ENCODE measurements around the gene NOXO1. TPM values are rescaled to one million over a fixed set of nuclear protein-coding genes. Genes with fewer than 3 reads are reported as not detected.

NOXO1 gene
- total RNA-seq, result 0.63 and 0.75 TPM in 2 replicates
- long read RNA-seq, result 0 reads

GRCh38 chr16:1981398-1981836 is at the start of gene NOXO1:
NOXO1 (minus strand) TSS chr16:1981469; CDS start chr16:1981179, 290 bp downstream.
- peak within 1 kb of the TSS; percentile 85 for H3K4me3 Mint-ChIP-seq
- TF ChIP-seq CTCF (conservative IDR thresholded peaks at IDR 0.05), result no peak
- no peak within 1 kb of the TSS for H3K27ac Mint-ChIP-seq (ENCODE audit: unreplicated experiment)
- peaks cover under 1% of the 10 kb centered on the region for H3K36me3 Mint-ChIP-seq (ENCODE audit: low read depth)
- H3K27me3 Mint-ChIP-seq (ENCODE audit: low read depth), result peaks cover 56% of the 10 kb centered on the region
- H3K4me1 Mint-ChIP-seq, result peaks cover 30% of the 10 kb centered on the region
- no peaks in the 10 kb centered on the region for H3K9me3 Mint-ChIP-seq
- no peak for DNase-seq (ENCODE audit: low read depth, low spot score)

- peaks cover 9% of the 10 kb centered on the region for H3K4me1 Mint-ChIP-seq
- H3K36me3 Mint-ChIP-seq (ENCODE audit: low read depth), result no peaks in the 10 kb centered on the region
- no peaks in the 10 kb centered on the region for H3K9me3 Mint-ChIP-seq
- TF ChIP-seq CTCF (conservative IDR thresholded peaks at IDR 0.05), result no peak
- no peak for DNase-seq (ENCODE audit: low read depth, low spot score)
- peaks cover 26% of the 10 kb centered on the region for H3K27me3 Mint-ChIP-seq (ENCODE audit: low read depth)
- H3K27ac Mint-ChIP-seq (ENCODE audit: unreplicated experiment), result no peak overlapping the region
- peak overlapping the region; percentile 49 for H3K4me3 Mint-ChIP-seq
Measured at GRCh38 chr16:2030036-2030435, 48.8 kb upstream of the NOXO1 start.

- TF ChIP-seq CTCF (conservative IDR thresholded peaks at IDR 0.05), result no peak
- no peak for DNase-seq (ENCODE audit: low read depth, low spot score)
- no peak overlapping the region for H3K27ac Mint-ChIP-seq (ENCODE audit: unreplicated experiment)
- peaks cover 10% of the 10 kb centered on the region for H3K4me1 Mint-ChIP-seq
- peaks cover 27% of the 10 kb centered on the region for H3K27me3 Mint-ChIP-seq (ENCODE audit: low read depth)
- H3K4me3 Mint-ChIP-seq, result no peak overlapping the region
- no peaks in the 10 kb centered on the region for H3K36me3 Mint-ChIP-seq (ENCODE audit: low read depth)
- H3K9me3 Mint-ChIP-seq, result no peaks in the 10 kb centered on the region
Measured at GRCh38 chr16:2029350-2029749, 48.1 kb upstream of the NOXO1 start.

GRCh38 chr16:2028620-2029220 is 47.5 kb upstream of the NOXO1 start:
- no peaks in the 10 kb centered on the region for H3K9me3 Mint-ChIP-seq
- no peak overlapping the region for H3K4me3 Mint-ChIP-seq
- TF ChIP-seq CTCF (conservative IDR thresholded peaks at IDR 0.05), result no peak
- peaks cover 29% of the 10 kb centered on the region for H3K27me3 Mint-ChIP-seq (ENCODE audit: low read depth)
- H3K27ac Mint-ChIP-seq (ENCODE audit: unreplicated experiment), result no peak overlapping the region
- no peak for DNase-seq (ENCODE audit: low read depth, low spot score)
- no peaks in the 10 kb centered on the region for H3K36me3 Mint-ChIP-seq (ENCODE audit: low read depth)
- peaks cover 11% of the 10 kb centered on the region for H3K4me1 Mint-ChIP-seq

- no peak overlapping the region for H3K27ac Mint-ChIP-seq (ENCODE audit: unreplicated experiment)
- H3K27me3 Mint-ChIP-seq (ENCODE audit: low read depth), result peaks cover 32% of the 10 kb centered on the region
- H3K4me1 Mint-ChIP-seq, result peaks cover 13% of the 10 kb centered on the region
Measured at GRCh38 chr16:2028146-2028545, 46.9 kb upstream of the NOXO1 start.

More at GRCh38 chr16:2028146-2028545, 46.9 kb upstream of the NOXO1 start:
- no peak for TF ChIP-seq CTCF (conservative IDR thresholded peaks at IDR 0.05)
- DNase-seq (ENCODE audit: low read depth, low spot score), result no peak
- H3K36me3 Mint-ChIP-seq (ENCODE audit: low read depth), result no peaks in the 10 kb centered on the region
- H3K9me3 Mint-ChIP-seq, result no peaks in the 10 kb centered on the region
- H3K4me3 Mint-ChIP-seq, result no peak overlapping the region

All from neural crest cell (in vitro differentiated cells).